Renal pelvis (tissue), 3 donors: ENCODE measurements around the gene MYOM3. TPM values are rescaled to one million over a fixed set of nuclear protein-coding genes. Genes with fewer than 3 reads are reported as not detected.

Experiments used
- polyA plus RNA-seq, 3 donors: library from polyadenylated mRNA; unstranded; fragments of 120-200 nt; gene quantifications; one replicate each; pipeline ENCODE4 v1.2.1, GENCODE V29; 2013; ENCODE audit not compliant: insufficient read length in 3 of 3

MYOM3 gene
- polyA plus RNA-seq, 3 donors: 17.6 to 37.9 (median 18.0) TPM

Other genes with a start within 250 kb of the MYOM3 start
- gene FUCA1, start 243.8 kb downstream of the MYOM3 start, polyA plus RNA-seq: 10 to 100 TPM; 35.3 to 40.4 (median 40.0) TPM
- under 1 TPM; 0.12 to 0.17 (median 0.14) TPM for gene CNR2, start 198.8 kb downstream of the MYOM3 start, polyA plus RNA-seq
- 100 to 1,000 TPM; 213 to 233 (median 214) TPM for gene PNRC2, start 152.3 kb downstream of the MYOM3 start, polyA plus RNA-seq
- 100 to 1,000 TPM; 180 to 269 (median 237) TPM for gene SRSF10, start 131.8 kb downstream of the MYOM3 start, polyA plus RNA-seq
- gene IL22RA1, start 31.0 kb upstream of the MYOM3 start, polyA plus RNA-seq: 1 to 10 TPM; 4.6 to 5.4 (median 4.7) TPM
- gene IFNLR1, start 75.2 kb upstream of the MYOM3 start, polyA plus RNA-seq: 1 to 10 TPM; 5.1 to 6.1 (median 5.8) TPM
- gene GRHL3, start 207.2 kb upstream of the MYOM3 start, polyA plus RNA-seq: 1 to 10 TPM; 5.2 to 6.7 (median 5.5) TPM